ENCODE data around the gene MED15. TPM values are rescaled to one million over a fixed set of nuclear protein-coding genes. Genes with fewer than 3 reads are reported as not detected.
"Not testable (repeated sequence)": the region's sequence is repeated elsewhere in the genome, so short reads cannot be mapped to it uniquely, and the experiment has no call there.

Gene MED15
- polyA plus RNA-seq, 10 donors: 29.6 to 48.2 (median 38.3) TPM

GRCh38 chr22:20530368-20531153 is 23.2 kb downstream of the MED15 start:
- no peak for DNase-seq

GRCh38 chr22:20531154-20531403 is 23.7 kb downstream of the MED15 start:
- no peak for DNase-seq

GRCh38 chr22:20531404-20532201 is 24.2 kb downstream of the MED15 start:
- peak in 2 of 3 donors; percentile 56 to 75 for DNase-seq

GRCh38 chr22:20532256-20532993 is 25.0 kb downstream of the MED15 start:
- no peak for DNase-seq

- DNase-seq: no peak
Measured at GRCh38 chr22:20533095-20533878, 25.9 kb downstream of the MED15 start.

GRCh38 chr22:20533879-20534265 is 26.5 kb downstream of the MED15 start:
- DNase-seq: no peak

- no peak for DNase-seq
Measured at GRCh38 chr22:20536590-20537324, 29.3 kb downstream of the MED15 start.

- DNase-seq: no peak
Measured at GRCh38 chr22:20537325-20537756, 29.9 kb downstream of the MED15 start.

GRCh38 chr22:20537983-20538382 is 30.6 kb downstream of the MED15 start:
- no peak for DNase-seq

GRCh38 chr22:20538875-20539274 is 31.5 kb downstream of the MED15 start:
- DNase-seq: not testable (repeated sequence)

- no peak for DNase-seq
Measured at GRCh38 chr22:20542055-20542454, 34.6 kb downstream of the MED15 start.

- no peak for DNase-seq
Measured at GRCh38 chr22:20542736-20543135, 35.3 kb downstream of the MED15 start.

GRCh38 chr22:20545318-20545634 is 37.9 kb downstream of the MED15 start:
- not testable (repeated sequence) for DNase-seq

GRCh38 chr22:20545681-20546521 is 38.5 kb downstream of the MED15 start:
- no peak for DNase-seq

GRCh38 chr22:20546541-20546950 is 39.1 kb downstream of the MED15 start:
- no peak for DNase-seq

GRCh38 chr22:20547029-20547428 is 39.6 kb downstream of the MED15 start:
- no peak for DNase-seq

- DNase-seq: no peak
Measured at GRCh38 chr22:20548806-20549205, 41.4 kb downstream of the MED15 start.

GRCh38 chr22:20549232-20549841 is 41.9 kb downstream of the MED15 start:
- DNase-seq: peak in 1 of 3 donors; percentile 43

- DNase-seq: no peak
Measured at GRCh38 chr22:20550057-20550817, 42.8 kb downstream of the MED15 start.

All from muscle of back (tissue), 11 donors.